WTC11 (cell line): ENCODE results near the gene CPA4.

Experiments
- ATF1 ChIP-seq: sonication (generic); formaldehyde crosslinking; IDR thresholded peaks from 2 replicates; pipeline ENCODE4 v1.8.1; 2023; ENCODE audit warnings: mild to moderate bottlenecking, moderate library complexity, missing genetic modification reagents
- ETV6 ChIP-seq: sonication (generic); formaldehyde crosslinking; IDR thresholded peaks from 2 replicates; pipeline ENCODE4 v1.8.1; 2022; ENCODE audit warnings: mild to moderate bottlenecking, missing genetic modification reagents
- FOXJ3 ChIP-seq: sonication (generic); formaldehyde crosslinking; IDR thresholded peaks from 2 replicates; pipeline ENCODE4 v1.9.0; 2021; ENCODE audit warnings: missing genetic modification reagents, mild to moderate bottlenecking, borderline replicate concordance
- RELA ChIP-seq: sonication (generic); formaldehyde crosslinking; IDR thresholded peaks from 2 replicates; pipeline ENCODE4 v1.8.1; 2022; ENCODE audit warnings: missing genetic modification reagents, mild to moderate bottlenecking, borderline replicate concordance
- ZNF121 ChIP-seq: sonication (generic); formaldehyde crosslinking; IDR thresholded peaks from 2 replicates; pipeline ENCODE4 v1.8.0; 2023; ENCODE audit warnings: missing genetic modification reagents
- ZNF263 ChIP-seq: sonication (generic); formaldehyde crosslinking; IDR thresholded peaks from 2 replicates; pipeline ENCODE4 v1.8.1; 2022; ENCODE audit warnings: low read depth, mild to moderate bottlenecking, moderate library complexity, missing genetic modification reagents
- TF ChIP-seq, protein P1 (sequence below): fragments of 250-450 bp; sonication (Bioruptor Pico); IDR thresholded peaks from 2 replicates; pipeline ENCODE4 v2.1.2; 2022; ENCODE audit warnings: mild to moderate bottlenecking, moderate library complexity
- TF ChIP-seq, protein P2 (sequence below): fragments of 200-600 bp; IDR thresholded peaks from 2 replicates; pipeline ENCODE4 v1.8.0; 2022; ENCODE audit warnings: antibody characterized with exemption
- TF ChIP-seq, protein P3 (sequence below): sonication (generic); formaldehyde crosslinking; IDR thresholded peaks from 2 replicates; pipeline ENCODE4 v1.8.1; 2022; ENCODE audit warnings: missing genetic modification reagents, borderline replicate concordance
- TF ChIP-seq, protein P4 (sequence below): sonication (generic); formaldehyde crosslinking; IDR thresholded peaks from 2 replicates; pipeline ENCODE4 v1.8.1; 2023; ENCODE audit warnings: mild to moderate bottlenecking, missing genetic modification reagents, moderate library complexity

DNA sequence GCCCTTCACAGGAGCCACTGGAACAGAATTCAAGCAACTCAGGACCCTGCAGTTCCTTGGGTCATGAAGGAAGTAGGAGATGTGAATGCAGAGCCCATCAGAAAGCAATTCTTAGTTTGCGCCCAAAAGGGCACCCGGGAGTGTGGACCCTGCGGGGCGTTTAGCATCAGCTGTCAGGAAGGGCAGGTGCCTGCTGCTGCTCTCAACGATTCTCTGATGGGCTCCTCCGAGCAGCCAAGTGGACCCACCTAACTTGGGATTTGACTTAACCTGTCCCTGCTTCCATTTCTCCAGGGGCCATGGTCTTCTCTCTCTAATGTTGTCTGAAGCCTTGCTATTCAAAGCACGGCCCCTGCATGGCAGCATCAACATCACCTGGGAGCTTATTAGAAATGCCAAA lies 68.7 kb downstream of the CPA4 start:
- TF ChIP-seq, protein P1, sequence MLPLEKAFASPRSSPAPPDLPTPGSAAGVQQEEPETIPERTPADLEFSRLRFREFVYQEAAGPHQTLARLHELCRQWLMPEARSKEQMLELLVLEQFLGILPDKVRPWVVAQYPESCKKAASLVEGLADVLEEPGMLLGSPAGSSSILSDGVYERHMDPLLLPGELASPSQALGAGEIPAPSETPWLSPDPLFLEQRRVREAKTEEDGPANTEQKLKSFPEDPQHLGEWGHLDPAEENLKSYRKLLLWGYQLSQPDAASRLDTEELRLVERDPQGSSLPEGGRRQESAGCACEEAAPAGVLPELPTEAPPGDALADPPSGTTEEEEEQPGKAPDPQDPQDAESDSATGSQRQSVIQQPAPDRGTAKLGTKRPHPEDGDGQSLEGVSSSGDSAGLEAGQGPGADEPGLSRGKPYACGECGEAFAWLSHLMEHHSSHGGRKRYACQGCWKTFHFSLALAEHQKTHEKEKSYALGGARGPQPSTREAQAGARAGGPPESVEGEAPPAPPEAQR (CRISPR knock-in tag): no peak
- TF ChIP-seq, protein P2, sequence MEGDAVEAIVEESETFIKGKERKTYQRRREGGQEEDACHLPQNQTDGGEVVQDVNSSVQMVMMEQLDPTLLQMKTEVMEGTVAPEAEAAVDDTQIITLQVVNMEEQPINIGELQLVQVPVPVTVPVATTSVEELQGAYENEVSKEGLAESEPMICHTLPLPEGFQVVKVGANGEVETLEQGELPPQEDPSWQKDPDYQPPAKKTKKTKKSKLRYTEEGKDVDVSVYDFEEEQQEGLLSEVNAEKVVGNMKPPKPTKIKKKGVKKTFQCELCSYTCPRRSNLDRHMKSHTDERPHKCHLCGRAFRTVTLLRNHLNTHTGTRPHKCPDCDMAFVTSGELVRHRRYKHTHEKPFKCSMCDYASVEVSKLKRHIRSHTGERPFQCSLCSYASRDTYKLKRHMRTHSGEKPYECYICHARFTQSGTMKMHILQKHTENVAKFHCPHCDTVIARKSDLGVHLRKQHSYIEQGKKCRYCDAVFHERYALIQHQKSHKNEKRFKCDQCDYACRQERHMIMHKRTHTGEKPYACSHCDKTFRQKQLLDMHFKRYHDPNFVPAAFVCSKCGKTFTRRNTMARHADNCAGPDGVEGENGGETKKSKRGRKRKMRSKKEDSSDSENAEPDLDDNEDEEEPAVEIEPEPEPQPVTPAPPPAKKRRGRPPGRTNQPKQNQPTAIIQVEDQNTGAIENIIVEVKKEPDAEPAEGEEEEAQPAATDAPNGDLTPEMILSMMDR: no peak
- TF ChIP-seq ETV6 (CRISPR knock-in tag): no peak
- TF ChIP-seq, protein P3, sequence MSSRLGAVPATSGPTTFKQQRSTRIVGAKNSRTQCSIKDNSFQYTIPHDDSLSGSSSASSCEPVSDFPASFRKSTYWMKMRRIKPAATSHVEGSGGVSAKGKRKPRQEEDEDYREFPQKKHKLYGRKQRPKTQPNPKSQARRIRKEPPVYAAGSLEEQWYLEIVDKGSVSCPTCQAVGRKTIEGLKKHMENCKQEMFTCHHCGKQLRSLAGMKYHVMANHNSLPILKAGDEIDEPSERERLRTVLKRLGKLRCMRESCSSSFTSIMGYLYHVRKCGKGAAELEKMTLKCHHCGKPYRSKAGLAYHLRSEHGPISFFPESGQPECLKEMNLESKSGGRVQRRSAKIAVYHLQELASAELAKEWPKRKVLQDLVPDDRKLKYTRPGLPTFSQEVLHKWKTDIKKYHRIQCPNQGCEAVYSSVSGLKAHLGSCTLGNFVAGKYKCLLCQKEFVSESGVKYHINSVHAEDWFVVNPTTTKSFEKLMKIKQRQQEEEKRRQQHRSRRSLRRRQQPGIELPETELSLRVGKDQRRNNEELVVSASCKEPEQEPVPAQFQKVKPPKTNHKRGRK (CRISPR knock-in tag): no peak
- TF ChIP-seq ZNF263 (CRISPR knock-in tag): no peak
- TF ChIP-seq RELA (CRISPR knock-in tag): no peak
- TF ChIP-seq, protein P4, sequence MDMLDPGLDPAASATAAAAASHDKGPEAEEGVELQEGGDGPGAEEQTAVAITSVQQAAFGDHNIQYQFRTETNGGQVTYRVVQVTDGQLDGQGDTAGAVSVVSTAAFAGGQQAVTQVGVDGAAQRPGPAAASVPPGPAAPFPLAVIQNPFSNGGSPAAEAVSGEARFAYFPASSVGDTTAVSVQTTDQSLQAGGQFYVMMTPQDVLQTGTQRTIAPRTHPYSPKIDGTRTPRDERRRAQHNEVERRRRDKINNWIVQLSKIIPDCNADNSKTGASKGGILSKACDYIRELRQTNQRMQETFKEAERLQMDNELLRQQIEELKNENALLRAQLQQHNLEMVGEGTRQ (CRISPR knock-in tag): no peak
- no peak for TF ChIP-seq ATF1 (CRISPR knock-in tag)
- TF ChIP-seq ZNF121: no peak
- no peak for TF ChIP-seq FOXJ3
